HG03432 (cell line): ENCODE results near the gene TCERG1L.
"Not testable (repeated sequence)": the region's sequence is repeated elsewhere in the genome, so short reads cannot be mapped to it uniquely, and the experiment has no call there.

Experiments
- ATAC-seq: cut with Tn5 transposase; IDR thresholded peaks from one replicate; pipeline ENCODE4 v1.9.1; 2021; ENCODE audit warnings: mild to moderate bottlenecking, moderate library complexity; ENCODE audit not compliant: unreplicated experiment

TCERG1L gene

GRCh38 chr10:131195558-131196159 is 115.9 kb downstream of the TCERG1L start:
- no peak for ATAC-seq

DNA sequence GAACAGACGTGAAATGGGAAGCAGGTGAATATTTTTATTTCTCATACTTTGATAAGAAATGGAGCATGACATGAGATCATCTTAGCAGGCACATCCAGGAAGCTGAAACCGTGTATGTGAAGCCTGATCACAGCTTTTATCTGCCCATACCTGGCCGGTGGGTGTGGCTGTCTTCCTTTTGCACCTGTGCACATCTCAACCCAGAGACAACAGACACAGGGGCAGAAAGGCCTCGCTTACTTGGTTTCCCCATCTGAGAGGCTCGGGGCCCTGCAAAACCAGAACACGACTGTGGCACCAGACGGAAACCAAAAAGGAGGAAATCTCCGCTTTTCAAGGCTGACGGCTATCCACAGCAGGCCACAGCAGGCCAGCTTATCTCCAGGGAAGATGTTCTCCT is 116.4 kb downstream of the TCERG1L start:
- ATAC-seq = no peak

DNA sequence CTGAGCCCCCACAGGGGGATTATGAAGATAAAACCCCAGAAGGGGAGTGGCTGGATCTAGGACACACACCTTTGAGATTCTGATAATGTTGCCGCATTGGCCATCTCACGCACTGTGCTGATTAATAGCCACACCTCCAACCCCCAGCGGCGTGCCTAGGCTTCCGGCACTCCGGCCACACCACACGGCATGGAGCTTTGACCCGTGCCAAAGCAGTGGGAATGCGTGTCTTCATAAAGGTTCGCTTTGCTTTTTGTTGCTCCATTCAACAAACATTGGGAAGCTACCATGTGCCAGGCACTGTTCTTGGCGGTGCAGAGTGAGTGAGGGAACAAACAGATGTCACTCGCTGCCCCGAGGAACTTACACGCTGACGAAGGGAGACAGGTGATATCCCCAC is 117.6 kb downstream of the TCERG1L start:
- no peak for ATAC-seq

DNA sequence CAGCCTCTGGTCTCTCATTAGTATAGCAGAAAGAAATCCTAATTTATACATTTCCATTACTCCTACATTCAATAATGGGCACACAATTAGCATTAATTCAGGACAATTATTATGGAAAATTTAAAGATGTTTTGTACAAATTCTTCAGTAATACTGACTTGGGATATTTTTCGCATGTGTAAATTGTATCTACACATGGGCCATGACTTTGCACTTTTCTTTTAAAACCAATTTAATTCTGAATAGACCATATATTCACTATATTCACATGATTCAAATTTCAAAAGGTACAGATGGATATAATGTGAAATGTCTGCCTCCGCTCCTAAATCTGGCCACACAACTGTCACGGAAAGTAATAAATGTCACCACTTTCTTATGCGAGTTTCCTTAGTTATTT is 123.0 kb downstream of the TCERG1L start:
- no peak for ATAC-seq

DNA sequence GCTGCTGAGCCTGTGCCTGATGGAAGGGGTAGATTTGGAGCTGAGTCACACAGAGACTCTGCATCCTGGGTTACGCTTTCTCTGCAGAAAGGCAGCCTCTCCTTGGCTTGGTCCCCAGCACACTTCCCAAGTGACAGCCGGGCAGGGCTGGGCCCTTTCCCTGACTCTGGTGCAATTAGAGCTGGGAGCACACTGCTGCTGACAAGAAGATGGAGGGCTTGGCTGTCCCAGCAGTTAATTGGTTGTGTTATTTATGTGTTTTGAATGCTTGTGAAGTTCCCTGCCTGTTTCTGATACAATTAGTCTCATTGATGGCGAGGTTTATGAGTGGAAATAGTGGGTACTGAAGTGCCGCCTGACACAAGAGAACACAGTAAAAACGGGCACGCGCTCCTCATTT is 123.6 kb downstream of the TCERG1L start:
- ATAC-seq = no peak

DNA sequence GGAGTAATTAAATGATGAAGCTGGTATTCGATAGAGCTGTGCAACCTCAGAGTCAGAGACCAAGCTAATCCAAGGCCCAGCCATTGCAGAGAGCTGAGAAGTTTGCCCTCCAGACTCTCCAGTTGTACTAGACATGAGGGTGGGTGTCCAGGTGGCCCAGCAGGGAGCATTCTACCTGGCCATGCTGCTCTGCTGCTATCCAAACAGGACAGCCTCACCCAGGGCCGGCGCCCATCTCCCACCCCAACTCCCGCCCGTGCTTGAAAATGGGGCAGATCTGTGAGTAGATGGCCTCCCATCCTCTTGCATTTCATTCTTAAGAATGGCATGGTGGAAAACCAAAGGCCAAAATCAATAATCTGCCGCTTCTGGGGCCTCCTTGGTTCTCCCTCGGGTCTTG is 124.2 kb downstream of the TCERG1L start:
- ATAC-seq = no peak

- ATAC-seq = no peak
Observed at GRCh38 chr10:131186547-131187253, 124.8 kb downstream of the TCERG1L start.

DNA sequence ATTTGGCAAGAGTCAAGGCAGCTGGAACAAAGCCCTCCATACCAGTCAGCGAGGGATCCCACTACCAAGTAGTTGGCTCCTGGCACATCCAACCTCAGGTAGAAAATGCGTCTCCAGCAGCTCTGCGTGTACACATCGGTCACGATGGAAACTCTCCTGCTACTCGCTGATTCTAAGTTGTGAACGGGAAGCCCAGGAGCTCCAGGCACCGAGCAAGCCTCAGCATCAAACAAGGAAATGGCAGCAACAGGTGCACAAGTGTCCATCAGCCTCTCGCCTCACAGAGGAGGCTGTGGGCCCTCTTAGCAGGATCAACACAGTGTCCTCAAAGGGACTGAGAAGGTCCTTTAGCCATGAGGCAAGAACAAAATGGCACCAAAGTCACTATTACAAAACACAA is 127.0 kb downstream of the TCERG1L start:
- no peak for ATAC-seq

DNA sequence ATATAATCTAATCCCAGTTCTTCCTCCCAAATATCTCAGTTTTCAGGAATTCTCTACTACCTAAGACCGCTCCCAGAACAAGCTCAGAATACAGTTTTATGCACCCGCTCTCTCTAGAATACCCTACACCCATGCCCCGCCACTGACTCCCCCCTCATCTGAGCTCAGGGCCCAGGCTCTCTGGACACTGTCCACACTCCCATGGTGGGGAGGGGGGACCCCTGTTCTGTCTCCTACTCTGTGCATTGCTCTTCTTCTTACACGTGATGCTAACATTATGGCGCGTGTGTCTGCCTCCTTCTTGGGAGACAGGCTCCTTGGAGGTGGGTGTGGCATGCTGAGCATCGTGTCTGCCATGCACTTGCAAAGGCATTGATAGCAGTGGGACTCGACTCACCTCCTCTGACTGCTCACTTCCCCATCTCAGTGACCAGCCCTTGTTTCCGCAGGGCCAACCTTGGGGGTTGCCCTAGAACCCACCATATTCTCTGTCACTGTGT is 127.9 kb downstream of the TCERG1L start:
- no peak for ATAC-seq

DNA sequence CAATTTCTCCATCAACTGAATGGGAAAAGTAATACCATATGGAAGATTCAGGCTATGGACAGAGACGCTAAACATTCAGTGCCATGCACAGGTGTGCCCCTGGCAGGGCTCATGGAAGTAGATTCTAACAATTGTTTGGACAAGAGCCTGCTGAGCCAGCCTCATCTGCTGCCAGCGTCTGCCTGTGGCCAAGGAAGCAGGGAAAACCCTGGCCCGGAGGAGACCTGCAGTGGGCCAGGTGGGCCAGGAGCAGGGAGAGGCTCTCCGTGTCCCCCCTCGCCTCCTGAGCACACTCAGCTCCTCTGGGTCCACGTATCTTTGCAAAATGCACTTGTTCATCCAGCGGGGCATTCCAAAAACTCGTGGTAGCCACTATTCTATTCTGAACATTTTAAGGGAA is 130.1 kb downstream of the TCERG1L start:
- ATAC-seq = no peak

GRCh38 chr10:131180740-131181415 is 130.6 kb downstream of the TCERG1L start:
- ATAC-seq = no peak

DNA sequence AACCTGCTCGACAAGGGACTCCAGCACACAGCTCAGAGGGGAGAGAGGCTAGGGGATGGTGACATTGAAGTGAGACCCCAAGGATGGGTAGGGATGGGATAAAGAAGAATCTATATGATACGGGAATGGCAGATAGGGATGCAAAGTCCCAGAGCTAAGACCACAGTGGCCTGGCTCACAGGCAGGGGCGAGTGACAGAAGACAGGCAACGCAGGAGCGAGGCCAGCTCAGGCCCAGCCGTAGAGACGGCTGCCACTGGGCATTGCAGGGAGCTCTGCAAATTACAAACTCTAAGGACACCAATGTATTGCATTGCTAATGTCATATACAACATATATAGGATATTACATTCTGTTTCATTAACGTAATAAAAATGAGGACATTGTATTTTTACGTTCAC is 131.4 kb downstream of the TCERG1L start:
- no peak for ATAC-seq

DNA sequence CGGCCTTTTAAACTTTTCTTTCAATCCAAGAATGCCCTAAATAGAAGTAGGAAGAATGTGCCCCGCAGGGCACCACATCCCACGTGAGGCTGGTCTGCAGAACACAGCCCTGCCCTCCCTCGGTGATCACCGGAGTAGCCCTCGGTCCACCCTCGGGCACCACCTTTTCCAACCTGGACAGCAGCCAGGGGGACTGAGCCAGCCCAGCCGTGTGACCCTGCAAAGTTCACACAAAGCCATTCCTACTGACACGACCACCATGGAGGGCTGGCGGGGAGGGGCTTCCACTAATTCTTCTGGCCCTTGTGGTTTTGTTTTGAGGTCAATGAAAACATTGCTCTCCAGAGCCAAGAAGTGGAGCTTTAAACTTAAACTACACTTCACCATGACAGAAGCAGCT is 132.2 kb downstream of the TCERG1L start:
- ATAC-seq = no peak

DNA sequence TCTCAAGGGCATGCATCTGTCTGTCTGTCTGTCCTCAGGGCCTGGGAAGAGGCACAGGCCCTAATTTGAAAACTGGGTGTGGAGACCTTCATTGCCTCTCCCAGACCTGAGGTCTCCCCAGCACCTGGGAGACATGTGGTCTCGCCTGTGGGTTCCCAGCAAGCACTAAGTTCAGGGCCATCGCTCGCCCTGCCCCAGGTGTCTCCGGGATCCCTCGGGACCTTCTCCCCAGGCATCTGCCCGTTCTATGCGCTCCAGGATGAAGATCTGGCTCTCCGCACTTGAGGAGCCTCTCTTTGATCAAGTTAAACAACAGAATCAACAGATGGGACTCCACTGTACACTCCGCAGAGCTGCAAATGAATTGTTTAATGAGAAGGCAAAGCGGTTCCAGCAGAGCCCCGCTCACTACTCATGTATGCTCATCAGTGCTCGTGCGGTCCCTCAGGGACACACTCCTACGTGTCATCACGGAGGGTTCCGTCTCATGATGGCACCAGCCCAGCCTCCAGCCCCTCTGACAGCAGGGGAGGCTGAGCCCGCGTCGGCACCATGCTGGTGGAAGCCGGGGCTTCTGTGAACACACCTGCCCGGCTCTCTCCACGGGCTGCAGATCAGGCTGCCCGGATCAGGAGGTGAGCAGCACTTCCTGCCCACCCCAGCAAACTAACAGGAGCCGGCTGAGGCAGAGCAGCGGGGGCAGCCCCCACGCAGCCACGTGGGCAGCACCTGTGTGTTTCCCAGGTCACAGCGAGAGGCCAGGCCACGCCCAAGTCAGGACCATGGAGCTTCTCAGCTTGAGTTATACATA is 132.8 kb downstream of the TCERG1L start:
- no peak for ATAC-seq

GRCh38 chr10:131177431-131178327 is 133.8 kb downstream of the TCERG1L start:
- ATAC-seq = no peak

DNA sequence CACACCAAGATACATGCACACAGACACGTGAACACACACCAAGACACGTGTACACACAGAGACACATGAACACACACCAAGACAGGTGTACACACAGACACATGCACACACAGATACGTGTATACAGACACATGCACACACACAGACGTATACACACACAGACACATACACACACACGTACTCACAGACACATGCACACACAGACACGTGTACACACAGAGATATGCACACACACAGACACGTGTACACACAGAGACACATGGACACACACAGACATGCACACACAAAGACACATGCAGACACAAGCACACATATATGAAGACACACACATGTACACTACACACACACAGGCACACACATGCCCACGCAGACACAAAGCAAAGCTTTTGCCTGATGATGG is 134.6 kb downstream of the TCERG1L start:
- ATAC-seq = no peak

DNA sequence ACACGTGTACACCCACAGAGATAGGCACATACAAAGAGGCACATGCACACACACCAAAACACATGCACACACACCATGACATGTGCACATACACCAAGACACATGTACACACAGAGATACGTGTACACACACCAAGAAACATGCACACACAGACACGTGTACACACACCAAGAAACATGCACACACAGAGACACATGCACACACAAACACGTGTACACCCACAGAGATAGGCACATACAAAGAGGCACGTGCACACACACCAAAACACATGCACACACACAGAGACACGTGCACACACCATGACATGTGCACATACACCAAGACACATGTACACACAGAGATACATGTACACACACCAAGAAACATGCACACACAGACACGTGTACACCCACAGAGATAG is 135.2 kb downstream of the TCERG1L start:
- not testable (repeated sequence) for ATAC-seq

GRCh38 chr10:131175891-131176290 is 135.6 kb downstream of the TCERG1L start:
- ATAC-seq = no peak

DNA sequence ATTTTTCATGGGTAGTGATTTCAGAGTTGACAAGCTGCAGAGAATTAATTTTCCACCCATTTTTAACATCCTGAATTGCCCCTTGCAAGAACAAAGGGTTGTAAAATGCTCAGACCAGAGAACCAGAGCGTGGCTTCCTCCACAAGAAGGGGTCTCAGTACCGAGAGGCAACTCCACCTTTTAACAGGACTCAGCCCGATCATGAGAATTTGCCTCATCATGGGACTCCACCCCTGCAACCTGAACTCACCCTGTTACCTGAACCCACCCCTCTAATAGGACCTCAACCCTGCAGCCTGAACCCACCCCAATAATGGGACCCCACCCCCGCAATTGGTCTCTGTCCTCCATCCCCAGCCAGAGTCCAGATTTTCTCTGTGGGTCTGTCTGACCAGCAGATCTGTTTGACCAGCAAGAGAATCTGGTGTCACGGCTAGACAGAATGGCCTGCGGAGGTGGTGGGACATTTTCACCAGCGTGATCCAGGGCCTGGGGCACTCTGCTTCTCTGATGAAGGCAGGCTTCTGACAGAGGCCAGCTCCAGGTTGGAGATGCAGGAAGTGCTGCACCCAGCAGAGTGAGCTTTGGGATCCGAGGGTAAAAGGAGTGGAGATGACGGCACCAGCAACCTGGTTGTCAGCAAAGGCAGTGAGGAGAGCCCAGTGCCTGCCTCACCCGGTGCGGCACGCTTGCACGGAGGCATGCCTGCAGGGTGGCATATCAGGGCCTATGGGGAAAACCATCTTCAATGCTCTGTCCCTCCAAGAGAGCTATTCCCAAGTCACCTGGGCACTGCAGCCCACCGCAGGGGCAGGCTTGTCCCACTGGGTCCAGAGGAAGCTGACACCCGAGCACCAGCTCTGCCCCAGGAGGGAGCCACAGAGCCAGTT is 136.6 kb downstream of the TCERG1L start:
- ATAC-seq = no peak
